CD8-positive, alpha-beta memory T cell (primary cell): Measurements from ENCODE around the gene LPAR2. TPM values are rescaled to one million over a fixed set of nuclear protein-coding genes. Genes with fewer than 3 reads are reported as not detected.

Experiments used
- CTCF ChIA-PET: fragments of 350-600 bp; sonication (Branson Sonifier 250); formaldehyde crosslinking; loops from one replicate; lab custom pipeline; 2021; ENCODE audit warnings: antibody characterized with exemption; lab: Charles Lee
- POLR2A ChIA-PET: fragments of 350-600 bp; sonication (Branson Sonifier 250); formaldehyde crosslinking; loops from one replicate; lab custom pipeline; 2021; ENCODE audit warnings: antibody characterized with exemption; lab: Charles Lee
- DNase-seq, 5 donors: peaks; one replicate each; pipeline versions ENCODE4 v3.0.0 to v3.0.0-alpha.2; 2020 to 2022; ENCODE audit warnings: mixed read lengths in 1 of 5
- H3K27ac ChIP-seq: one replicate; pipeline ENCODE4 v1.7.0; 2013; ENCODE audit warnings: low read depth, mild to moderate bottlenecking, low read length, moderate library complexity
- H3K27me3 ChIP-seq: 2 replicates; pipeline ENCODE4 v1.7.0; 2013; ENCODE audit warnings: low read length, mild to moderate bottlenecking; ENCODE audit not compliant: insufficient read depth, poor library complexity, severe bottlenecking
- H3K36me3 ChIP-seq: 2 replicates; pipeline ENCODE4 v1.7.0; 2013; ENCODE audit warnings: mild to moderate bottlenecking, low read length, moderate library complexity; ENCODE audit not compliant: insufficient read depth
- H3K4me1 ChIP-seq: 2 replicates; pipeline ENCODE4 v1.7.0; 2013; ENCODE audit warnings: mild to moderate bottlenecking, low read length, moderate library complexity; ENCODE audit not compliant: insufficient read depth
- H3K4me3 ChIP-seq: 2 replicates; pipeline ENCODE4 v1.7.0; 2013; ENCODE audit warnings: mild to moderate bottlenecking, low read length
- H3K9me3 ChIP-seq: 2 replicates; pipeline ENCODE4 v1.7.0; 2013; ENCODE audit warnings: mild to moderate bottlenecking, low read length
- H3K27ac Mint-ChIP-seq, 8 donors: one replicate each; pipeline ENCODE4 v1.8.0; 2020 to 2021; ENCODE audit warnings: mixed read lengths in 8 of 8, mild to moderate bottlenecking in 6 of 8, inconsistent platforms in 3 of 8, moderate library complexity in 3 of 8
- H3K27me3 Mint-ChIP-seq, 2 donors: one replicate each; pipeline ENCODE4 v1.8.0; 2020 to 2021; ENCODE audit warnings: mixed read lengths in 2 of 2, mild to moderate bottlenecking in 1 of 2, moderate library complexity in 1 of 2
- H3K36me3 Mint-ChIP-seq, 3 donors: one replicate each; pipeline ENCODE4 v1.8.0; 2020 to 2021; ENCODE audit warnings: mixed read lengths in 3 of 3, inconsistent platforms in 1 of 3, mild to moderate bottlenecking in 1 of 3
- H3K4me1 Mint-ChIP-seq, 3 donors: one replicate each; pipeline ENCODE4 v1.8.0; 2020 to 2021; ENCODE audit warnings: mixed read lengths in 3 of 3, inconsistent platforms in 1 of 3, mild to moderate bottlenecking in 1 of 3
- H3K4me3 Mint-ChIP-seq, 7 donors: one replicate each; pipeline ENCODE4 v1.8.0; 2020 to 2021; ENCODE audit warnings: mixed read lengths in 7 of 7, mild to moderate bottlenecking in 6 of 7, moderate library complexity in 4 of 7, inconsistent platforms in 2 of 7
- H3K9me3 Mint-ChIP-seq, 5 donors: one replicate each; pipeline ENCODE4 v1.8.0; 2020 to 2022; ENCODE audit warnings: mixed read lengths in 5 of 5, mild to moderate bottlenecking in 3 of 5, moderate library complexity in 2 of 5, inconsistent platforms in 1 of 5
- polyA plus RNA-seq: library from polyadenylated mRNA; unstranded; fragments of 300-500 nt; fragmentation: Illumina TruSeq; gene quantifications from one replicate; pipeline ENCODE4 v1.2.3, GENCODE V29; 2021
- total RNA-seq, 2 experiments: library from RNA; stranded (reverse); gene quantifications; one replicate each; pipeline ENCODE4 v1.2.3, GENCODE V29; 2021

The LPAR2 gene
- total and polyA plus RNA-seq, 3 experiments from 2014 or later, result 23.6 to 37.8 (median 24.8) TPM

- CTCF ChIA-PET, result interaction anchor here (0.6 to 1.1 kb wide), 4 partner anchors 9 to 96 kb away, joined by 3 to 7 read pairs (median 4); no protein-coding TSS in a partner anchor
- H3K36me3 Mint-ChIP-seq, result peaks cover 8 to 56% (median 10%) of the 10 kb centered on the region in 3 donors
Measured at GRCh38 chr19:19628501-19629134, 598 bp upstream of the LPAR2 start.

DNA sequence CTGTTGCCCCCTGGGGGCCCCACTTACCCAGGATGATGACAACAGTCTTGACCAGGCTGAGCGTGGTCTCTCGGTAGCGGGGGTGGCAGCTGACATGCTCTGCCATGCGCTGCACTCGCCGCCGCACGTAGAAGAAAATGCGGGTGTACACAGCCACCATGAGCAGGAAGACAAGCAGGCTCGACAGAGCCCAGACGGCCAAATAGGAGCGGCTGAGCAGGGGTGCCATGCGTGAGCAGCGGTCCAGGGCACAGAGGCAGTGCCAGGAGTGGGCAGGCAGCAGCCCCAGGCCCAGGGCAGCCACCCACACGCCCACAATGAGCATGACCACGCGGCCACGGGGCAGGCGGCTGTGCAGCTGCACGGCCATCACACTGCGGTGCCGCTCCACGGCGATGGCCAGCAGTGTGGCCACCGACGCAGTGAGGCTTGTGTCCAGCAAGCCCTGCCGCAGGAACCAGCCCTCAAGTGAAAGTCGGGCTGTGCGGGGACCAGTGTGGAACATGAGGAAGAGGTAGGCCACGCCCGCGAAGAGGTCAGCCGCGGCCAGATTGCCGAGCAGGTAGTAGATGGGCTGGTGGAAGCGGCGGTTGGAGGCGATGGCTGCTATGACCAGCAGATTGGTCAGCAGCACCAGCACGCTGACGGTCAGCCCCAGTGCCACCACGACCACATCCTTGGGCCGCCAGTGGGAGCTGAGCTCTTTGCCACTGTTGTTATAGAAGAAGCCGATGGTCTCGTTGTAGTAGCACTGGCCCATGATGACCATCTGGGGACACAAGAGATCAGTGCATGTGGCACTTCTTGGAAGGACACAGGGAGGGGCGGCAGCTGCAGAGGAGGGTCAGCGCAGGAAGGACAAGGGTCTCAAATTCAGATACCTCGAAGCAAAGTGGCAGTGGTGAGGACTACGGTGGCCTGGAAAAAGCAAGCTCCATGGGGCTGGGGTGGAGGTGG is 1.2 kb downstream of the LPAR2 start:
- H3K27ac ChIP-seq, result peak overlapping the region; percentile 61
- peak overlapping the region; percentile 80 for H3K4me3 ChIP-seq
- Mint-ChIP-seq H3K27ac (peak overlapping the region; percentile 87 to 97 (median 96)), H3K9me3 (no peaks in the 10 kb centered on the region), H3K4me1 (peaks cover 21 to 42% (median 32%) of the 10 kb centered on the region in 3 donors), H3K4me3 (peak overlapping the region; percentile 89 to 96 (median 94)), H3K27me3 (no peaks in the 10 kb centered on the region), H3K36me3 (peaks cover 0 to 51% (median 6%) of the 10 kb centered on the region in 3 donors)
- no peak for DNase-seq
- no peaks in the 10 kb centered on the region for H3K27me3 ChIP-seq
- H3K4me1 ChIP-seq, result peaks cover 17% of the 10 kb centered on the region
- H3K9me3 ChIP-seq, result no peaks in the 10 kb centered on the region
- POLR2A ChIA-PET, result interaction anchor here (0.6 to 1.3 kb wide), 4 partner anchors 25 to 72 kb away, joined by 3 to 7 read pairs (median 4); partner anchors contain the start of gene ZNF101
- H3K36me3 ChIP-seq, result peaks cover 7% of the 10 kb centered on the region
- CTCF ChIA-PET, result interaction anchor here (1.0 kb wide), 2 partner anchors 72 to 95 kb away, joined by 5 to 6 read pairs; no protein-coding TSS in a partner anchor

More at GRCh38 chr19:19628501-19629134, 598 bp upstream of the LPAR2 start:
- Histone ChIP-seq H3K27ac (no peak overlapping the region), H3K36me3 (peaks cover 11% of the 10 kb centered on the region), H3K4me1 (peaks cover 17% of the 10 kb centered on the region), H3K4me3 (peak overlapping the region; percentile 22), H3K9me3 (no peaks in the 10 kb centered on the region), H3K27me3 (no peaks in the 10 kb centered on the region)
- H3K4me3 Mint-ChIP-seq, result peak overlapping the region; percentile 72 to 95 (median 84)
- peaks cover 24 to 43% (median 33%) of the 10 kb centered on the region in 3 donors for H3K4me1 Mint-ChIP-seq
- POLR2A ChIA-PET, result interaction anchor here (0.6 to 1.5 kb wide), 10 partner anchors 11 to 112 kb away, joined by 3 to 11 read pairs (median 8); partner anchors contain the start of genes ATP13A1, PBX4 and ZNF101
- DNase-seq, result peak; percentile 31 to 71 (median 40)
- H3K27ac Mint-ChIP-seq, result peak overlapping the region; percentile 70 to 97 (median 87)
- peaks cover 0 to 1% (median 0%) of the 10 kb centered on the region in 5 donors for H3K9me3 Mint-ChIP-seq
- H3K27me3 Mint-ChIP-seq, result no peaks in the 10 kb centered on the region

- Mint-ChIP-seq H3K4me1 (peaks cover 25 to 51% (median 37%) of the 10 kb centered on the region in 3 donors), H3K36me3 (peaks cover 0 to 36% (median 6%) of the 10 kb centered on the region in 3 donors), H3K27me3 (no peaks in the 10 kb centered on the region), H3K9me3 (no peaks in the 10 kb centered on the region), H3K4me3 (peak overlapping the region in 1 of 7 donors; percentile 48), H3K27ac (peak overlapping the region in 2 of 8 donors; percentile 63 to 67)
- Histone ChIP-seq H3K27me3 (no peaks in the 10 kb centered on the region), H3K27ac (no peak overlapping the region), H3K4me3 (no peak overlapping the region), H3K36me3 (peaks cover 7% of the 10 kb centered on the region), H3K4me1 (peaks cover 20% of the 10 kb centered on the region), H3K9me3 (no peaks in the 10 kb centered on the region)
- POLR2A ChIA-PET, result interaction anchor here (1.0 kb wide), 1 partner anchor 9 kb away, joined by 3 read pairs; no protein-coding TSS in a partner anchor
- no peak for DNase-seq
- CTCF ChIA-PET, result interaction anchor here (0.9 kb wide), 1 partner anchor 21 kb away, joined by 4 read pairs; no protein-coding TSS in a partner anchor
Measured at GRCh38 chr19:19624032-19624570, 3.9 kb downstream of the LPAR2 start.

DNA sequence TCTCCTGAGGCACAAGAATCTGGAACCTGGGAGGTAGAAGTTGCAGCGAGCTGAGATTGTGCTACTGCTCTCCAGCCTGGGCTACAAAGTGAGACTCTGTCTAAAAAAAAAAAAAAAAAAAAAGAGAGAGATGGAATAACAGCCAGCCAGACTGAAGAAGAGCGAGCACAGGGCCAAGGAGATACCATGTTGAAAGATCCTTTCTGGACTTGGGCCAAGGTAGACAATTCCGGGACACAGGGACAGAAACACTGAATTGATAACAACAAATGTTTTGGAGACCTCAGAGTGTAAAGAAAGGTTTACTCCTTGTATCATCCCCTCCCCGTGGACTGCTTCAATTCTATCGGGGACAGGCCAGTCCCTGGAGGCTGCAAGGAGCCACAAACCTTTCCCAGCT is 4.6 kb downstream of the LPAR2 start:
- Mint-ChIP-seq H3K4me1 (peaks cover 28 to 53% (median 42%) of the 10 kb centered on the region in 3 donors), H3K36me3 (peaks cover 0 to 34% (median 6%) of the 10 kb centered on the region in 3 donors), H3K9me3 (no peaks in the 10 kb centered on the region), H3K27ac (peak overlapping the region in 4 of 8 donors; percentile 22 to 92 (median 67)), H3K27me3 (no peaks in the 10 kb centered on the region), H3K4me3 (peak overlapping the region in 1 of 7 donors; percentile 48)
- ChIA-PET POLR2A (no interaction called here), CTCF (no interaction called here)
- H3K4me3 ChIP-seq, result no peak overlapping the region
- H3K27me3 ChIP-seq, result no peaks in the 10 kb centered on the region
- peaks cover 7% of the 10 kb centered on the region for H3K36me3 ChIP-seq
- no peaks in the 10 kb centered on the region for H3K9me3 ChIP-seq
- no peak overlapping the region for H3K27ac ChIP-seq
- H3K4me1 ChIP-seq, result peaks cover 24% of the 10 kb centered on the region
- no peak for DNase-seq

GRCh38 chr19:19619849-19620210 is 8.2 kb downstream of the LPAR2 start:
- Mint-ChIP-seq H3K4me1 (peaks cover 36 to 61% (median 53%) of the 10 kb centered on the region in 3 donors), H3K9me3 (no peaks in the 10 kb centered on the region), H3K36me3 (peaks cover 0 to 27% (median 6%) of the 10 kb centered on the region in 3 donors), H3K27ac (peak overlapping the region in 7 of 8 donors; percentile 47 to 80 (median 70)), H3K4me3 (no peak overlapping the region), H3K27me3 (no peaks in the 10 kb centered on the region)
- DNase-seq, result no peak
- ChIA-PET CTCF (interaction anchor here (2.0 kb wide), 1 partner anchor 9 kb away, joined by 7 read pairs; no protein-coding TSS in a partner anchor), POLR2A (interaction anchor here (0.6 to 1.0 kb wide), 2 partner anchors 22 to 248 kb away, joined by 3 to 6 read pairs; no protein-coding TSS in a partner anchor)
- Histone ChIP-seq H3K9me3 (no peaks in the 10 kb centered on the region), H3K27ac (no peak overlapping the region), H3K4me3 (no peak overlapping the region), H3K36me3 (peaks cover 7% of the 10 kb centered on the region), H3K4me1 (peaks cover 36% of the 10 kb centered on the region), H3K27me3 (no peaks in the 10 kb centered on the region)

DNA sequence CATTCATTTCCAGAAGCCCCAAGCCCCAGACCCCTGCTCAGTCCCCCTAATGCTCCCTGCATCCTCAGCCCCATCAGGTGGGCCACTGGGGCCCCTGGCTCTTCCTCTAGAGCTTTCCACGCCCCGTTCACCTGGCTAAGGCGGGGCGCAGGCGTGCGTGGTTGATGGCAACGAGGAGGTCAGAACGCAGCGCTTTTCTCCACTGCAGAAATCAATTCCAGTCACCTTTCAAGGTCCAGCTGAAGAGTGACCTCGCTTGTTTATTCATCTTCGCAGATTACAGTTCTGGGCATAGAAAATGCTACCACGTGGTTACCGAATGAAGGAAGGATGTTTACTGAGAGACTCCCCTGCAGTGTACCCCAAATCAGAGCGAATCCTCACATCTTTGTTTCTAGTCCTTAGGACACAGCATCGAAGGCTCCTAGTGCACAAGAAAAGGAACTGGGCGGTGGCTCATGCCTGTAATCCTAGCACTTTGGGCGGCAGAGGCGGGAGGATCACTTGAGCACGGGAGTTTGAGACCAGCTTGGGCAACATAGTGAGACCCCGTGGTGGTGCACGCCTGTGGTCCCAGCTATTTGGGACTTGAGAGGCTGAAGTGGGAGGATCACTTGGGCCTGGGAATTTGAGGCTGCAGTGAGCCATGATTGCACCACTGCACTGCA is 8.7 kb downstream of the LPAR2 start:
- ChIA-PET POLR2A (interaction anchor here (0.6 to 1.0 kb wide), 2 partner anchors 21 to 249 kb away, joined by 3 to 6 read pairs; no protein-coding TSS in a partner anchor), CTCF (interaction anchor here (1.0 to 2.0 kb wide), 3 partner anchors 9 to 87 kb away, joined by 3 to 7 read pairs (median 5); no protein-coding TSS in a partner anchor)
- H3K9me3 ChIP-seq, result no peaks in the 10 kb centered on the region
- H3K4me1 Mint-ChIP-seq, result peaks cover 36 to 60% (median 49%) of the 10 kb centered on the region in 3 donors
- H3K36me3 ChIP-seq, result peaks cover 7% of the 10 kb centered on the region
- H3K4me1 ChIP-seq, result peaks cover 39% of the 10 kb centered on the region
- peak overlapping the region; percentile 67 for H3K27ac ChIP-seq
- H3K27me3 Mint-ChIP-seq, result no peaks in the 10 kb centered on the region
- H3K36me3 Mint-ChIP-seq, result peaks cover 0 to 24% (median 5%) of the 10 kb centered on the region in 3 donors
- no peaks in the 10 kb centered on the region for H3K27me3 ChIP-seq
- no peak for DNase-seq
- H3K4me3 ChIP-seq, result peak overlapping the region; percentile 50
- H3K4me3 Mint-ChIP-seq, result peak overlapping the region; percentile 71 to 96 (median 93)
- H3K9me3 Mint-ChIP-seq, result no peaks in the 10 kb centered on the region
- H3K27ac Mint-ChIP-seq, result peak overlapping the region; percentile 78 to 99 (median 97)
